KBM-7 (cell line): Measurements from ENCODE around the gene TMEM247.

Experiments
- DNase-seq: peaks from one replicate; pipeline ENCODE4 v3.0.0-alpha.2; 2015
- in situ Hi-C: fragments of 300-500 bp; cut with MboI; formaldehyde crosslinking; loops from 2 replicates; pipeline ENCODE4 v1.14.3; 2020; ENCODE audit warnings: low sequenced_read_pairs, low pct_unique_long_range_greater_than_20kb, mixed read lengths

Gene TMEM247

GRCh38 chr2:46479265-46479664 is at the start of gene TMEM247:
TMEM247 (plus strand) TSS chr2:46479565.
- in situ Hi-C loops = no loop called here
- no peak for DNase-seq

- no peak for DNase-seq
- in situ Hi-C loops = no loop called here
These were observed 49.0 kb upstream of the TMEM247 start for GRCh38 chr2:46430413-46430812.

- no peak for DNase-seq
- in situ Hi-C loops = no loop called here
These were observed 48.4 kb upstream of the TMEM247 start for GRCh38 chr2:46430992-46431391.

GRCh38 chr2:46431481-46432235 is 47.7 kb upstream of the TMEM247 start:
- DNase-seq = no peak
- in situ Hi-C loops = no loop called here

- in situ Hi-C loops = no loop called here
- no peak for DNase-seq
These were observed 44.5 kb upstream of the TMEM247 start for GRCh38 chr2:46434851-46435273.

DNA sequence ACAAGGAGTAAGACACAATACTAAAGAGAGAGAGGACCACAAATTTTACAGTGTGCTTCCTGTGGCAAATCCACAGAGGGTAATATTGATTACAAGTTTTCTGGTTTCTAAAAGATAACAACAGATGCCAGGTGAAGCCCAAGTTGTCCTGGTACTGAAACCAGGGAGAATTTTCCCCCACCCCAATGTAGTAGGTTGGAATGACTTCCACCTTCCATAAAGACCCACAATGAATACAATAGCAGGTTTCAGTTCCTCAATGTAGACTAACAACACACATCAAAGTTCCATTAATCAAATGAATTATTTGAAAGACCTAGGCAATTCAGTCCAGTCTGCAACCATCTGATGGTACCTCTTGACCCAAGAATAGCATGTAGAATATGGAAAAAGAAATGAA is 44.0 kb upstream of the TMEM247 start:
- DNase-seq = no peak
- in situ Hi-C loops = no loop called here

GRCh38 chr2:46435796-46436360 is 43.5 kb upstream of the TMEM247 start:
- DNase-seq = no peak
- in situ Hi-C loops = no loop called here

- DNase-seq = no peak
- in situ Hi-C loops = no loop called here
These were observed 42.6 kb upstream of the TMEM247 start for GRCh38 chr2:46436800-46437199.

GRCh38 chr2:46438102-46438501 is 41.3 kb upstream of the TMEM247 start:
- in situ Hi-C loops = no loop called here
- DNase-seq = no peak

DNA sequence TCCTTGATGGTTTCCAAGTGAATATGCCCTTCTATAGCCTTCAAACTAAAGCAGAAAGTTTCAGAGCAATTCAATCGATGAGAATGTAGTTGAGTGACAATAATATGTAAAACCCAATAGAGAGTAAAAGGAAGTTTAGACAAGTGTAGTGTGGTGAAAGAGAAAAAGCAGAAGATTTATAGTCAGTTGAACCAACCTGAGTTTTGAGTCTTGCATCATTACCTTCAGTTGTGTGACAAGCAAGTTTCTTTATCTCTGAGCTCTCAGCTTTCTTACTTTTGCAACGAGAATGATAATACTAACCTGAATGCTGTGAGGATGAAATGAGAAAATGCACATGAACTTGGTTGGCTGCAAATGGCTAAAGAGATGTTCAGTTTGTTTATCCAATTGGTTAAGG is 40.6 kb upstream of the TMEM247 start:
- in situ Hi-C loops = no loop called here
- DNase-seq = no peak

- in situ Hi-C loops = no loop called here
- DNase-seq = no peak
These were observed 39.8 kb upstream of the TMEM247 start for GRCh38 chr2:46439582-46439981.

DNA sequence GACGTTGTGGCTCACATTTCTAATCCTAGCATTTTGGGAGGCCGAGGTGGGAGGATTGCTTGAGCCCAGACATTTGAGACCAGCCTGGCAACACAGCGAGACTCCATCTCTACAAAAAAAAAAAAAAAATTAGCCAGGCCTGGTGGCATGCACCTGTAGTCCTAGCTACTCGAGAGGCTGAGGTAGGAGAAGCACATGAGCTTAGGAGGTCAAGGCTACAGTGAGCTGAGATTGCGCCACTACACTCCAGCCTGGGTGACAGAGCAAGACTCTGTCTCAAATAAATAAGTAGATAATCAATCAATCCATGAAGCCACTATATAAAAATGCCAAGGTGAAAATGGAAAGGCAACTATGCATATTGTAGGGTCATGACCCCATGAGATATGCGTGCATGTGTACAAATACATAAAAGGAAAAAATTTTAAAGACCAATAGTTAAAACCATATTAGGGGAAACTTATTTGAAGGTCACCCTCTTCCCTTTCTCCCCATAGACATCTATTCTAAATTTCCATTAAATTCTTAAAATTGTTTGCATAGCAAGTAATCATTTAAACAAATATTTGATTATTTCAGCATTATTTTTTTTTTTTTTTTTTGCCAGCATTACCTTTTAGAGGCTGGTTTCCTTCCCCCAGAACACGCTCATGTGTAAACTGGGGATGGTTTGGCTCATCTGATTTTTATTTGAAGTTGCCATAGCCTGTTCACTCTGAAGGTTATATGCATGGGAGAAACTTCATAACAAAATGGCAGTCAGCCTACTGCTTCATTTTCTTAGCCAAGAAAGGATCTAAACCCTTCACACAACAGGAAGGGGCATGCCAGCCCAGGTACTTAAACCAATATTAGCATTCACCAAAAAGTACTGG is 37.3 kb upstream of the TMEM247 start:
- in situ Hi-C loops = no loop called here

DNA sequence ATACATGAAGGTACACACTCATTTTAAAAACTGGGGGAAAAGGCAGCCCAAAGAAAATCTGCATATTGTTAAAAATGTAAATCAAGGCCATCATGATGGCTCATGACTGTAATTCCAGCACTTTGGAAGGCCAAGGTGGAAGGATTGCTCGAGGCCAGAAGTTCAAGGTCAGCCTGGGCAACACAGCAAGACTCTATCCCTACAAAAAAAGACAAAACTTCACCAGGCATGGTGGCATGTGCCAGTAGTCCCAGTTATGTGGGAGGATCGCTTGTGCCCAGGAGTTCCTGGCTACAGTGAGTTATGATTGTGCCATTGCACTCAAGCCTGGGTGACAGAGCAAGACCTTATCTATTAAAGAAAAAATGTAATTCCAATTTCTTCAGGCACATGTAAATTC is 34.6 kb upstream of the TMEM247 start:
- in situ Hi-C loops = no loop called here
- no peak for DNase-seq

More for the DNA sequence above, 37.3 kb upstream of the TMEM247 start:
- no peak for DNase-seq

GRCh38 chr2:46445556-46445955 is 33.8 kb upstream of the TMEM247 start:
- in situ Hi-C loops = no loop called here
- no peak for DNase-seq

- no peak for DNase-seq
These were observed 32.3 kb upstream of the TMEM247 start for GRCh38 chr2:46446871-46447568.

DNA sequence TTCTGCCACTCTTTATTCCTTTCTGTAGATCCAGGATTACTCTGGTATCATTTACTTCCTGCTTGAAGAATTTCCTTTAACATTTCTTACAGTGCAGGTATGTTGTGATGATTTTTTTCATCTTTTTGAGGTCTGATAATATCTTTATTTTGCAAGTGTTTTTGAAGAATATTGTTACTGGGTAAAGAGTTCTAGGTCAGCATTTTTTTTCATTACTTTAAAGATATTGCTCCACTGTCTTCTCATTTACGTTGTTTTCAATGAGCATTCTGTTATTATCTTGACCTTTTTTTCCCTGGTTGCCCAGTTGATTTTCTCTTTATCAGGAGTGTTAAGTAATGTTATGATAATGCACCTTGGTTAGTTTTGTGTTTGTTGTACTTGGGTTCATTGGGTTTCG is 31.7 kb upstream of the TMEM247 start:
- DNase-seq = no peak
- in situ Hi-C loops = no loop called here

More at GRCh38 chr2:46446871-46447568, 32.3 kb upstream of the TMEM247 start:
- in situ Hi-C loops = no loop called here

- in situ Hi-C loops = no loop called here
These were observed 31.3 kb upstream of the TMEM247 start for GRCh38 chr2:46448111-46448510.

GRCh38 chr2:46448641-46449040 is 30.7 kb upstream of the TMEM247 start:
- no peak for DNase-seq
- in situ Hi-C loops = no loop called here

More at GRCh38 chr2:46448111-46448510, 31.3 kb upstream of the TMEM247 start:
- DNase-seq = no peak

GRCh38 chr2:46449700-46450099 is 29.7 kb upstream of the TMEM247 start:
- DNase-seq = no peak
- in situ Hi-C loops = loop anchor here (10.0 kb wide), 1 partner anchor 445 kb away; no protein-coding TSS in a partner anchor
